COLO668 (cell line): ENCODE results near the gene OR2AJ1.

Experiments
- DNase-seq: peaks from one replicate; lab custom pipeline; 2025; ENCODE audit not compliant: unreplicated experiment; lab: John Stamatoyannopoulos, UW

OR2AJ1 gene

GRCh38 chr1:247961791-247962190 lies 37.1 kb downstream of the OR2AJ1 start:
- DNase-seq: no peak

DNA sequence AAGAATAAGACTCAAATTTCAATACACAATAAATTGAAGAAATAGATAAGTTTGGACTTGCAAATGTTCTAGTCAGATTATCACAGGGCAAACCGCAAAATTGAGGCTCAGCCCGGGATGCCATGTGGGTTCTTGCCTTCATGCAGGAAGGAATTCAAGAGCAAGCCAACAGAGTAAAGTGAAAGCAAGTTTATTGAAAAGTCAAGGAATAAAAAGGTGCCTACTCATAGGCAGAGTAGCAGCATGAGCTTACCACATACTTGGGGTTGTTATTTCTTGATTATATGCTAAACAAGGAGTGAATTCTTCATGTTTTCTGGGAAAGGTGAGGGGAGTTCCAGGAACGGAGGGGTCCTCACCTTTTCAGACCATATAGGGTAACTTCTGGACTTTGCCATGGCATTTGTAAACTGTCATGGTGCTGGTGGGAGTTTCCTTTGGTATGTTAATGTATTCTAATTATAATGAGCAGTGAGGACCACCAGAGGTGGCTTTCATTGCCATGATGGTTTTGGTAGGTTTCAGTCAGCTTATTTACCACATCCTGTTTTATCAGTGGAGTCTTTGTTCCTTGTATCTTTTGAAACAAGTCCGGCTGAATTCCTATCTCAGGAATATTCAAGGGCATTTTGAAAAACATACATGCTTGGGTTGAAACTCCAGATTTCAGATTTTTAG lies 38.4 kb downstream of the OR2AJ1 start:
- DNase-seq: no peak

GRCh38 chr1:247964933-247965332 lies 40.2 kb downstream of the OR2AJ1 start, which contains the start of gene OR2AK2:
OR2AK2 (plus strand) TSS chr1:247965233; CDS start chr1:247965377, 144 bp downstream.
- DNase-seq: no peak

GRCh38 chr1:247966532-247967204 lies 42.0 kb downstream of the OR2AJ1 start:
- DNase-seq: no peak
